GM21515 (cell line): Measurements from ENCODE around the gene NXPH3.

ENCODE experiments used
- ATAC-seq: cut with Tn5 transposase; IDR thresholded peaks from one replicate; pipeline ENCODE4 v1.9.1; 2021; ENCODE audit not compliant: unreplicated experiment

Gene NXPH3

GRCh38 chr17:49588726-49589576 lies 13.3 kb downstream of the NXPH3 start:
- ATAC-seq, result no peak

- ATAC-seq, result no peak
Observed at GRCh38 chr17:49589577-49589927, 13.9 kb downstream of the NXPH3 start.

- ATAC-seq, result no peak
Observed at GRCh38 chr17:49590874-49591273, 15.2 kb downstream of the NXPH3 start.

GRCh38 chr17:49592263-49592662 lies 16.6 kb downstream of the NXPH3 start:
- ATAC-seq, result no peak

- no peak for ATAC-seq
Observed at GRCh38 chr17:49595328-49595727, 19.7 kb downstream of the NXPH3 start.

- no peak for ATAC-seq
Observed at GRCh38 chr17:49595980-49596379, 20.3 kb downstream of the NXPH3 start.

GRCh38 chr17:49596613-49597244 lies 21.1 kb downstream of the NXPH3 start:
- no peak for ATAC-seq

- ATAC-seq, result no peak
Observed at GRCh38 chr17:49597436-49597835, 21.8 kb downstream of the NXPH3 start.

- ATAC-seq, result no peak
Observed at GRCh38 chr17:49597928-49598655, 22.4 kb downstream of the NXPH3 start.

- no peak for ATAC-seq
Observed at GRCh38 chr17:49598918-49599317, 23.2 kb downstream of the NXPH3 start.

GRCh38 chr17:49600949-49601348 lies 25.3 kb downstream of the NXPH3 start:
- ATAC-seq, result no peak

GRCh38 chr17:49602783-49603182 lies 27.1 kb downstream of the NXPH3 start:
- no peak for ATAC-seq

- no peak for ATAC-seq
Observed at GRCh38 chr17:49603238-49603637, 27.6 kb downstream of the NXPH3 start.

- ATAC-seq, result no peak
Observed at GRCh38 chr17:49603720-49604119, 28.0 kb downstream of the NXPH3 start.

- no peak for ATAC-seq
Observed at GRCh38 chr17:49604314-49604869, 28.7 kb downstream of the NXPH3 start.

GRCh38 chr17:49610883-49611584 lies 35.4 kb downstream of the NXPH3 start:
- ATAC-seq, result no peak

GRCh38 chr17:49612726-49613125 lies 37.1 kb downstream of the NXPH3 start:
- no peak for ATAC-seq

- ATAC-seq, result no peak
Observed at GRCh38 chr17:49613182-49613800, 37.6 kb downstream of the NXPH3 start.

GRCh38 chr17:49616086-49616485 lies 40.4 kb downstream of the NXPH3 start:
- no peak for ATAC-seq

- no peak for ATAC-seq
Observed at GRCh38 chr17:49616601-49617131, 41.0 kb downstream of the NXPH3 start.
